ENCODE measurements around the gene IFNGR1.

The IFNGR1 gene

GRCh38 chr6:137156650-137157049, 62.5 kb downstream of the IFNGR1 start:
- no peak for DNase-seq (ENCODE audit: low read depth in 2 of 2, low spot score in 1 of 2)

- no peak for DNase-seq (ENCODE audit: low read depth in 2 of 2, low spot score in 1 of 2)
These were observed 63.4 kb downstream of the IFNGR1 start for GRCh38 chr6:137155830-137156229.

GRCh38 chr6:137150072-137150471, 69.1 kb downstream of the IFNGR1 start:
- DNase-seq (ENCODE audit: low read depth in 2 of 2, low spot score in 1 of 2) = no peak

- no peak for DNase-seq (ENCODE audit: low read depth in 2 of 2, low spot score in 1 of 2)
These were observed 70.2 kb downstream of the IFNGR1 start for GRCh38 chr6:137149035-137149393.

- DNase-seq (ENCODE audit: low read depth in 2 of 2, low spot score in 1 of 2) = no peak
These were observed 70.7 kb downstream of the IFNGR1 start for GRCh38 chr6:137148306-137149034.

Measured in stimulated activated CD8-positive, alpha-beta memory T cell treated with anti-CD3 and anti-CD28 coated beads, Interleukin-4, amount 100 ng/mL, for 4 hours (primary cell).